ENCODE data around the gene GPR132. TPM values are rescaled to one million over a fixed set of nuclear protein-coding genes. Genes with fewer than 3 reads are reported as not detected.

GPR132 gene
- total and polyA plus RNA-seq, 10 of the 15 experiments (the other 5 are each of a cell fraction or from before 2014, with no cell fraction given) = 1.9 to 49.3 (median 20.4) TPM

- TF ChIP-seq HSF1 (IDR thresholded peaks at IDR 0.05; ENCODE audit: low read depth, low read length) (no peak), BMI1 (IDR thresholded peaks at IDR 0.05; ENCODE audit: borderline replicate concordance) (no peak), RAD51 (IDR thresholded peaks at IDR 0.05) (no peak), RAD21 (IDR thresholded peaks at IDR 0.05; ENCODE audit: insufficient read depth, low read depth, low read length) (no peak), BHLHE40 (IDR thresholded peaks at IDR 0.05; ENCODE audit: borderline replicate concordance in 1 of 2, low read depth in 2 of 2, low read length in 1 of 2) (no peak), SIN3A (IDR thresholded peaks at IDR 0.05; ENCODE audit: low read depth, low read length) (no peak), ATF2 (IDR thresholded peaks at IDR 0.05; ENCODE audit: low read length) (no peak), SPI1 (IDR thresholded peaks at IDR 0.05; ENCODE audit: borderline replicate concordance, insufficient read depth, low read depth, low read length) (no peak), NFIC (IDR thresholded peaks at IDR 0.05; ENCODE audit: low read depth, low read length) (no peak)
These were observed 50.6 kb downstream of the GPR132 start (continued) for GRCh38 chr14:105014631-105015030.

DNA sequence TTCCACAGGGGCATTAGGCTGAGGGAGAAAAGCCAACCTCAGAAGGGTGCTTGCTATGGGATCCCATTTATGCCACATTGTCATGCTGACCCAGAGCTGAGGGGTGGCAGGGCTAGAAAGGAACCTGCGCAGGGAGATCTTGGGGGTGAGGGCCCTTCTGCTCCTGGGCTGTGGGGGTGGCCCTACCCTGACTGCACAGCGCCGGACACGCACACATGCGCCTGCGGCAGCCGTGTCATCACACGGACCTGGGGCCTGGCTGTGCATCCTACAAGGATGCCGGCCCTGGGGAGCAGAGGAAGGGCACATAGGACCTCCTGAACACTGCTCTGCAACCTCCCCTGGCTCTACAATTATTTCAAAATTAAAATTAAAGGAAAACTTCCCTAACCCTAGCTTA is 51.2 kb downstream of the GPR132 start:
- H4K20me1 ChIP-seq (ENCODE audit: control insufficient read depth, insufficient read depth) = no peaks in the 10 kb centered on the region; the same call in none of the 2 replicates

More for the DNA sequence above, 51.2 kb downstream of the GPR132 start:
- H3K9me3 ChIP-seq (replicated peaks; ENCODE audit: control insufficient read depth, insufficient read depth, low read length) = no peaks in the 10 kb centered on the region
- peak overlapping the region; percentile 27; the same call in 1 of the 2 replicates for H3K9ac ChIP-seq (ENCODE audit: control insufficient read depth, insufficient read depth, low read length)
- no peak overlapping the region for H2AFZ ChIP-seq (ENCODE audit: control insufficient read depth, low read depth, low read length)
- 0 out of 2 replicates have a peak overlapping the region, but pooled peaks have one; percentile 3 for H3K4me3 ChIP-seq
- FAIRE-seq = no peak
- H3K36me3 ChIP-seq (ENCODE audit: control insufficient read depth in 2 of 2, insufficient read depth in 2 of 2, low read length in 1 of 2) = peaks cover 31 to 35% of the 10 kb centered on the region in 2 experiments
- peak overlapping the region; percentile 75 for H3K4me2 ChIP-seq (ENCODE audit: control insufficient read depth, insufficient read depth)
- RAD21 ChIA-PET (ENCODE audit: unreplicated experiment) = interaction anchor here (1.2 kb wide), 1 partner anchor 28 kb away, joined by 4 read pairs; the partner anchor contains the start of gene CLBA1
- intact Hi-C loops (cut with micrococcal nuclease; ENCODE audit: unreplicated experiment) = no loop called here
- DNase-seq (ENCODE audit: low read depth, low spot score) = no peak
- H3K27ac ChIP-seq (ENCODE audit: control insufficient read depth, insufficient read depth) = no peak overlapping the region
- CTCF ChIA-PET = interaction anchor here (3.5 kb wide), 1 partner anchor 30 kb away, joined by 15 read pairs; no protein-coding TSS in a partner anchor
- H3K27me3 ChIP-seq (replicated peaks in 1 of 2; ENCODE audit: control insufficient read depth in 2 of 2, insufficient read depth in 2 of 2, low read length in 1 of 2) = no peaks in the 10 kb centered on the region
- no TSS peak for BruUV-seq (replicated peaks)
- no peak for ATAC-seq
- SMC1A ChIA-PET (ENCODE audit: uncharacterized antibody, unreplicated experiment) = interaction anchor here (1.2 kb wide), 1 partner anchor 12 kb away, joined by 3 read pairs; no protein-coding TSS in a partner anchor
- POLR2A ChIA-PET = no interaction called here
- 39% methylated on average over 9 of the region's 9 CpGs for WGBS (ENCODE audit: insufficient coverage, insufficient replicate concordance, low lambda C conversion rate, missing lambda C conversion rate)
- H3K4me1 ChIP-seq (ENCODE audit: control insufficient read depth, insufficient read depth, low read length) = peaks cover 21% of the 10 kb centered on the region
- TF ChIP-seq HDGF (IDR thresholded peaks at IDR 0.05) = no peak
- peak; percentile 34; the same call in 1 of the 2 replicates for TF ChIP-seq POLR2A (IDR thresholded peaks at IDR 0.05; ENCODE audit: low read depth, low read length)
- in situ Hi-C loops (cut with MboI) = no loop called here
- peaks cover 96% of the 10 kb centered on the region for H3K79me2 ChIP-seq (ENCODE audit: control insufficient read depth, insufficient read depth, low read length)
